Measurements from ENCODE around the gene KRT40. TPM values are rescaled to one million over a fixed set of nuclear protein-coding genes. Genes with fewer than 3 reads are reported as not detected.

The KRT40 gene
- total RNA-seq, 1 experiment from 2014 or later, result not detected

DNA sequence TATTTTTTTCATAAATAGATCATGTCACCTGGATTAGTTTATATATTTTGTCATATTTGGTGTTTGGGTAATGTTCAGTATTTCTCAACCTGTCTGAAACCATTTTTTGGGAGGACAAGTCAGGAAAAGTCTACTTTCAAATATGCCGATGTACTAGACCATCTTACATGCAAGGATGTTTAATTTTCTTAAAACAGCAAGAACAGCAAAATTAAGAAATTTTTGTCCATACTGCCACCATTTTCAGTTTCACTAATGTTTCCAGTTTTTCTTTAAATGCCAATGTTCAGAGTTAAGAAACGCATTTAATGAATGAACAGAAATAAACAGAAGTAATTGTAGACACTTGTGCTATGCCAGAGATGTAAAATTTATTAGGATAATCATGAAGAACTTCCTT lies 9.0 kb upstream of the KRT40 start:
- no peak overlapping the region for H2AFZ ChIP-seq (ENCODE audit: low read length)
- no peak overlapping the region for H3K4me2 ChIP-seq (ENCODE audit: low read depth, low read length, poor library complexity, severe bottlenecking)
- H3K9me2 ChIP-seq (replicated peaks; ENCODE audit: insufficient read depth, low read length), result no peaks in the 10 kb centered on the region
- no peaks in the 10 kb centered on the region for H4K20me1 ChIP-seq (ENCODE audit: insufficient read depth, low read depth, low read length)
- no peak overlapping the region for H3K27ac ChIP-seq (ENCODE audit: low read length)
- no peak for DNase-seq
- H3K4me1 ChIP-seq (ENCODE audit: low read length), result no peaks in the 10 kb centered on the region
- no peak overlapping the region for H3K4me3 ChIP-seq (ENCODE audit: low read length)
- no peaks in the 10 kb centered on the region for H3K79me2 ChIP-seq (ENCODE audit: low read length)
- no peaks in the 10 kb centered on the region for H3K9me3 ChIP-seq (ENCODE audit: low read length)
- no peaks in the 10 kb centered on the region; the same call in 1 of the 2 replicates for H3K27me3 ChIP-seq (ENCODE audit: low read length)
- no peak overlapping the region for H3K9ac ChIP-seq (ENCODE audit: low read length)
- no peaks in the 10 kb centered on the region for H3K36me3 ChIP-seq (ENCODE audit: insufficient read depth, low read length)

GRCh38 chr17:40992666-40993065 lies 8.5 kb upstream of the KRT40 start:
- Histone ChIP-seq H3K27ac (ENCODE audit: low read length) (no peak overlapping the region), H3K9ac (ENCODE audit: low read length) (no peak overlapping the region), H3K4me2 (ENCODE audit: low read depth, low read length, poor library complexity, severe bottlenecking) (no peak overlapping the region), H2AFZ (ENCODE audit: low read length) (no peak overlapping the region), H4K20me1 (ENCODE audit: insufficient read depth, low read depth, low read length) (no peaks in the 10 kb centered on the region), H3K36me3 (ENCODE audit: insufficient read depth, low read length) (no peaks in the 10 kb centered on the region), H3K9me2 (replicated peaks; ENCODE audit: insufficient read depth, low read length) (no peaks in the 10 kb centered on the region), H3K79me2 (ENCODE audit: low read length) (no peaks in the 10 kb centered on the region), H3K27me3 (ENCODE audit: low read length) (no peaks in the 10 kb centered on the region; the same call in 1 of the 2 replicates), H3K9me3 (ENCODE audit: low read length) (no peaks in the 10 kb centered on the region), H3K4me1 (ENCODE audit: low read length) (no peaks in the 10 kb centered on the region), H3K4me3 (ENCODE audit: low read length) (no peak overlapping the region)
- DNase-seq, result no peak

DNA sequence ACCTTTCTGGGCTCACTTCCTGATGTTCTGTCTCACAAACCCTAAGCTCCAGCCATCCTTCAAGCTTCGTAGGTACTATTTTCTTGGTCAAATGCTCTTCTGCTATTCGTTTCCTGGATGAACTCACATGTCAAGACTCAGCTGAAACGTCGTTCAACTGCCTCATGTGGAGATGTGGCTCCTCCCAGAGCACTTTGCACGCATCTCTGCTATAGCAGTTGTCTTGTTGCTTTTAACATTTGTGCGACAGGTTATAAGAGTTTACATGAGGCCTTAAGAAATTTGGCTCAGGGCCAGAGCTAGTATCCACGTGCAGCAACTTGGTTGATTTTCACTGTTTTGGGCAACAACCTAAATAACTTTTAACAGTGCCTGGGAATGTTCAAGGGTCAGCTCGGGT lies 2.8 kb upstream of the KRT40 start:
- no peaks in the 10 kb centered on the region for H3K36me3 ChIP-seq (ENCODE audit: insufficient read depth, low read length)
- H3K9me2 ChIP-seq (replicated peaks; ENCODE audit: insufficient read depth, low read length), result no peaks in the 10 kb centered on the region
- H3K4me1 ChIP-seq (ENCODE audit: low read length), result no peaks in the 10 kb centered on the region
- H3K79me2 ChIP-seq (ENCODE audit: low read length), result no peaks in the 10 kb centered on the region
- H4K20me1 ChIP-seq (ENCODE audit: insufficient read depth, low read depth, low read length), result no peaks in the 10 kb centered on the region
- no peak overlapping the region for H3K4me2 ChIP-seq (ENCODE audit: low read depth, low read length, poor library complexity, severe bottlenecking)
- no peak overlapping the region for H3K9ac ChIP-seq (ENCODE audit: low read length)
- no peaks in the 10 kb centered on the region for H3K27me3 ChIP-seq (ENCODE audit: low read length)
- H3K27ac ChIP-seq (ENCODE audit: low read length), result no peak overlapping the region
- H3K4me3 ChIP-seq (ENCODE audit: low read length), result no peak overlapping the region
- H3K9me3 ChIP-seq (ENCODE audit: low read length), result no peaks in the 10 kb centered on the region
- DNase-seq, result no peak
- H2AFZ ChIP-seq (ENCODE audit: low read length), result no peak overlapping the region

- no peaks in the 10 kb centered on the region for H3K79me2 ChIP-seq (ENCODE audit: low read length)
- H3K4me3 ChIP-seq (ENCODE audit: low read length), result no peak overlapping the region
- H3K36me3 ChIP-seq (ENCODE audit: insufficient read depth, low read length), result no peaks in the 10 kb centered on the region
- no peak overlapping the region for H3K9ac ChIP-seq (ENCODE audit: low read length)
- no peaks in the 10 kb centered on the region for H3K9me2 ChIP-seq (replicated peaks; ENCODE audit: insufficient read depth, low read length)
- no peaks in the 10 kb centered on the region for H3K4me1 ChIP-seq (ENCODE audit: low read length)
- no peaks in the 10 kb centered on the region for H3K9me3 ChIP-seq (ENCODE audit: low read length)
- H2AFZ ChIP-seq (ENCODE audit: low read length), result no peak overlapping the region
- H3K27me3 ChIP-seq (ENCODE audit: low read length), result no peaks in the 10 kb centered on the region
- no peak overlapping the region for H3K4me2 ChIP-seq (ENCODE audit: low read depth, low read length, poor library complexity, severe bottlenecking)
- DNase-seq, result no peak
- H3K27ac ChIP-seq (ENCODE audit: low read length), result no peak overlapping the region
- H4K20me1 ChIP-seq (ENCODE audit: insufficient read depth, low read depth, low read length), result no peaks in the 10 kb centered on the region
Measured at GRCh38 chr17:40981115-40981514, 3.0 kb downstream of the KRT40 start.

DNA sequence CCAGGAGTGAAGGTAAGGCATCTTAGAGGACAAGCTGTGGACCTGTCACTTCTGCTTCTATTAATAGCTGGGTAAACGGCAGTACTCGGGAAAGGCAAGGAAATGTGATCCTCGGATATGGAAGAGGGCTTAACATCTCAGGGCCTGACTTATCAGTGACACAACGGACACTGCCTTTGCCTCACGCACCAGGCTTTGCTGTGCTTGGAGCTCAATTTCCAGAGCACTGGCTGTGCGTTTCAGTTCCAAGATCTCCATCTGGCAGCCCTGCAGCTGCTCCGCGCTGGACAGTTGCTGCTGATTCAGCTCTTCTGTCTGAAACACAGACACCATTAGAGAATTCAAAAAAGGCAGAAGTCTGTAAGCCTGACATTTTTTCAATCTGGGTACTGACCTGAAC lies 3.5 kb downstream of the KRT40 start:
- Histone ChIP-seq H3K4me1 (ENCODE audit: low read length) (no peaks in the 10 kb centered on the region), H3K9me3 (ENCODE audit: low read length) (no peaks in the 10 kb centered on the region), H3K4me2 (ENCODE audit: low read depth, low read length, poor library complexity, severe bottlenecking) (no peak overlapping the region), H3K79me2 (ENCODE audit: low read length) (no peaks in the 10 kb centered on the region), H3K9ac (ENCODE audit: low read length) (no peak overlapping the region), H4K20me1 (ENCODE audit: insufficient read depth, low read depth, low read length) (no peaks in the 10 kb centered on the region), H2AFZ (ENCODE audit: low read length) (no peak overlapping the region), H3K27ac (ENCODE audit: low read length) (no peak overlapping the region), H3K36me3 (ENCODE audit: insufficient read depth, low read length) (no peaks in the 10 kb centered on the region), H3K4me3 (ENCODE audit: low read length) (no peak overlapping the region), H3K9me2 (replicated peaks; ENCODE audit: insufficient read depth, low read length) (no peaks in the 10 kb centered on the region), H3K27me3 (ENCODE audit: low read length) (no peaks in the 10 kb centered on the region)
- no peak for DNase-seq

DNA sequence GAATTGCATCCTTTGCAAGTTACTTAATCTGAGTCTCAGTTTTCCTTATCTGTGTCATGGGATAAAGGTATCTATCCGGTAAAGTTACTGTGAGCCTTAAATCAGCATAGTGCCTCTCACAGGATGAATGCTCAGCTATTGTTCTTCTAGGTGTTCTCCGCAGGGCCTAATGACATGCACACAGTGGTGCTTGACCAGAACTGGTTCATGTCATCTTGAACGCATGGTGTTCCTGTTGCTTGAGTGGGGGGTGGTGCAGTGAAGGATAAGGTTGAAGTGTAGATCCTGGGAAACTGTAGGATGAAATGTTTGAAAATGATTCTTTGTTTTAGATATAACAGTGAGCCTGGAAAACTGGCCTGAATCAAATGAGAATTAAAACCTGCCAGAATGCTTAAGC lies 4.0 kb downstream of the KRT40 start:
- Histone ChIP-seq H3K4me2 (ENCODE audit: low read depth, low read length, poor library complexity, severe bottlenecking) (no peak overlapping the region), H3K79me2 (ENCODE audit: low read length) (no peaks in the 10 kb centered on the region), H3K9ac (ENCODE audit: low read length) (no peak overlapping the region), H3K4me3 (ENCODE audit: low read length) (no peak overlapping the region), H3K27ac (ENCODE audit: low read length) (no peak overlapping the region), H3K4me1 (ENCODE audit: low read length) (no peaks in the 10 kb centered on the region), H3K9me3 (ENCODE audit: low read length) (no peaks in the 10 kb centered on the region), H3K9me2 (replicated peaks; ENCODE audit: insufficient read depth, low read length) (no peaks in the 10 kb centered on the region), H3K36me3 (ENCODE audit: insufficient read depth, low read length) (no peaks in the 10 kb centered on the region), H3K27me3 (ENCODE audit: low read length) (no peaks in the 10 kb centered on the region), H4K20me1 (ENCODE audit: insufficient read depth, low read depth, low read length) (no peaks in the 10 kb centered on the region), H2AFZ (ENCODE audit: low read length) (no peak overlapping the region)
- DNase-seq, result no peak

GRCh38 chr17:40978575-40979151 lies 5.5 kb downstream of the KRT40 start:
- Histone ChIP-seq H3K9me3 (ENCODE audit: low read length) (no peaks in the 10 kb centered on the region), H3K36me3 (ENCODE audit: insufficient read depth, low read length) (no peaks in the 10 kb centered on the region), H2AFZ (ENCODE audit: low read length) (no peak overlapping the region), H3K79me2 (ENCODE audit: low read length) (no peaks in the 10 kb centered on the region), H4K20me1 (ENCODE audit: insufficient read depth, low read depth, low read length) (no peaks in the 10 kb centered on the region), H3K9me2 (replicated peaks; ENCODE audit: insufficient read depth, low read length) (no peaks in the 10 kb centered on the region), H3K27me3 (ENCODE audit: low read length) (no peaks in the 10 kb centered on the region), H3K4me3 (ENCODE audit: low read length) (no peak overlapping the region), H3K4me2 (ENCODE audit: low read depth, low read length, poor library complexity, severe bottlenecking) (no peak overlapping the region), H3K4me1 (ENCODE audit: low read length) (no peaks in the 10 kb centered on the region), H3K27ac (ENCODE audit: low read length) (no peak overlapping the region), H3K9ac (ENCODE audit: low read length) (no peak overlapping the region)
- no peak for DNase-seq

DNA sequence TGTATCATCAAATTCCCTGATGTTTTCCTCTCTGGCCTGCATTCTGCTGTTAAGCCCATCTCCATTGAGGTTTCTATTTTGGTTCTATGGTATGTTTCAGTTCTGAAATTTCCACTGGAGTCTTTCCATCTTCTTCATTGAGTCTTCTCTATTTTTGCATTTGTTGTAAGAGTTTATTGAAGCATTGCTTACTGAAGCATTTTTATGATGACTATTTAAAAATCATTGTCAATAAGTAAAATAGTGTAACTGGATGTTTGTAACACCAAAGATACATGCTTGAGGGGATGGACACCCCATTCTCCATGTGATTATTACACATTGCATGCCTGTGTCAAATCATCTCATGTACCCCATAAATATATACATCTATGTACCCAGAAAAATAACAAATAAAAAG lies 8.6 kb downstream of the KRT40 start:
- no peaks in the 10 kb centered on the region for H3K79me2 ChIP-seq (ENCODE audit: low read length)
- DNase-seq, result no peak
- no peak overlapping the region for H3K27ac ChIP-seq (ENCODE audit: low read length)
- no peaks in the 10 kb centered on the region for H3K27me3 ChIP-seq (ENCODE audit: low read length)
- H3K4me1 ChIP-seq (ENCODE audit: low read length), result no peaks in the 10 kb centered on the region
- no peak overlapping the region for H2AFZ ChIP-seq (ENCODE audit: low read length)
- no peaks in the 10 kb centered on the region for H3K9me3 ChIP-seq (ENCODE audit: low read length)
- no peak overlapping the region for H3K4me3 ChIP-seq (ENCODE audit: low read length)
- H3K9ac ChIP-seq (ENCODE audit: low read length), result no peak overlapping the region
- no peaks in the 10 kb centered on the region for H3K9me2 ChIP-seq (replicated peaks; ENCODE audit: insufficient read depth, low read length)
- no peaks in the 10 kb centered on the region for H3K36me3 ChIP-seq (ENCODE audit: insufficient read depth, low read length)
- no peak overlapping the region for H3K4me2 ChIP-seq (ENCODE audit: low read depth, low read length, poor library complexity, severe bottlenecking)
- H4K20me1 ChIP-seq (ENCODE audit: insufficient read depth, low read depth, low read length), result no peaks in the 10 kb centered on the region

GRCh38 chr17:40974366-40974765 lies 9.8 kb downstream of the KRT40 start:
- Histone ChIP-seq H3K4me3 (ENCODE audit: low read length) (no peak overlapping the region), H3K36me3 (ENCODE audit: insufficient read depth, low read length) (no peaks in the 10 kb centered on the region), H4K20me1 (ENCODE audit: insufficient read depth, low read depth, low read length) (no peaks in the 10 kb centered on the region), H3K79me2 (ENCODE audit: low read length) (no peaks in the 10 kb centered on the region), H3K27ac (ENCODE audit: low read length) (no peak overlapping the region), H3K9me3 (ENCODE audit: low read length) (no peaks in the 10 kb centered on the region), H3K9ac (ENCODE audit: low read length) (no peak overlapping the region), H3K9me2 (replicated peaks; ENCODE audit: insufficient read depth, low read length) (no peaks in the 10 kb centered on the region), H3K4me2 (ENCODE audit: low read depth, low read length, poor library complexity, severe bottlenecking) (no peak overlapping the region), H2AFZ (ENCODE audit: low read length) (no peak overlapping the region), H3K27me3 (ENCODE audit: low read length) (no peaks in the 10 kb centered on the region), H3K4me1 (ENCODE audit: low read length) (no peaks in the 10 kb centered on the region)
- no peak for DNase-seq

Data from Karpas-422 (cell line).